HG03342 (cell line): Measurements from ENCODE around the gene IGFBP3.

Source experiments
- ATAC-seq: cut with Tn5 transposase; IDR thresholded peaks from one replicate; pipeline ENCODE4 v1.9.1; 2021; ENCODE audit warnings: mild to moderate bottlenecking, moderate library complexity; ENCODE audit not compliant: unreplicated experiment

IGFBP3 gene

GRCh38 chr7:45923290-45923689 is 2.2 kb upstream of the IGFBP3 start:
- no peak for ATAC-seq

GRCh38 chr7:45922810-45923209 is 1.7 kb upstream of the IGFBP3 start:
- ATAC-seq, result no peak

- no peak for ATAC-seq
Observed at GRCh38 chr7:45921699-45922519, 837 bp upstream of the IGFBP3 start.

- no peak for ATAC-seq
Observed at GRCh38 chr7:45921381-45921698, 268 bp upstream of the IGFBP3 start.

GRCh38 chr7:45919993-45920459 is 1.0 kb downstream of the IGFBP3 start:
- ATAC-seq, result no peak

GRCh38 chr7:45919231-45919784 is 1.8 kb downstream of the IGFBP3 start:
- no peak for ATAC-seq

DNA sequence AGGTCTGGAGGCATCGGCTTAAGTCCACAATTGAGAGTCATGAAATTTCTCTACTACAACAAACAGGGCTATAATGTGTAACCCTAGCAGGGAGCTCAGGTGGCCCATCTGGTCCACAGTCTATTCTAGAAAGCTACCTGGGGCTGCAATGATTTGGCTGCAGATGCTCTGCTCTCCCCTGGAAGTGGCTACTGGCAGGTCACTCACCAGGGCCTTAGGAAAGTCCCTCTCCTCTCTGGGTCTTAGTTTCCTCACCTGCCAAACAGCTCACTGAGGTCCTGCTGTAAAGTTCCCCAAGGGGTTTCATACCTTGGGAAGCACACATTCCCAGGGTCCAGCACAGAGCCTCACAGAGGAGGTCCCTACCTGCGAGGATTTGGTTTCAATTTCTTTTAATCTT is 2.5 kb downstream of the IGFBP3 start:
- ATAC-seq, result no peak

GRCh38 chr7:45917658-45918057 is 3.4 kb downstream of the IGFBP3 start:
- no peak for ATAC-seq

GRCh38 chr7:45917064-45917463 is 4.0 kb downstream of the IGFBP3 start:
- ATAC-seq, result no peak

DNA sequence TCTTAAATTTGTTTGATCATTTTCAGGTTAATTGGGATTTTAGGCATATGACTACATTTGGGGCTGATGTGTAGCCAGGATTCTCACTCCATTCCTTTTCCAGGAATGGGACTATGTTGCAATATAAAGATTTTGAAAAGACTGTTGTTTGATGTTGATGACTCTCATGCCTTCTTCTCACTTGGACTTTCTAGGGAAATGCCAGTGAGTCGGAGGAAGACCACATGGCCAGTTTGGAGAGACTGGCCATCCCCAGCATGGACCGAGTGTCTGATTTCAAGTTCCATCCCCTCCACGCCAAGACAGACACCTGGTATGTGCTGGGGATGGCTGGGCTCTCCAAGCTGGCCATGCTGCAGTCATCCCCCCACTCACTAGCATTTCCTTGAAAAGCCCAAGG is 5.5 kb downstream of the IGFBP3 start:
- no peak for ATAC-seq

DNA sequence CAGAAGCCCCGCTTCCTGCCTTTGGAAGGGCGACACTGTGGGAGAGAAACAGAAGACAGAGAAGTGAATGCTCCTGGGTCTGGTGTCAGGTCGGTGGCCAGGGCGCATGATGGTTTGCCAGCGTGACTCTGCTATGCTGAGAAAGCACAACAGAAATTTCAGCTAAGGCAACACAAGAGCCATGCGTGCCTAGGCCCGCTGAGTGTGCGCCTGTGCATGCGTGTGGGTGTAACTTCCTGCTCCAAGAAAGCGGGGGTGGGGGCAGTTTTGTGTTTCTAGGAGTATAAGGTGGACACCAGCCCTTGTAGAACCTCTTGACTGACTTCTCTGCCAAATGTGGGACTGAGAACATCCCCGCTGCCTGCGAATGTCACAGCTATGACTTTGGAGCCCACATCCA is 6.2 kb downstream of the IGFBP3 start:
- no peak for ATAC-seq

DNA sequence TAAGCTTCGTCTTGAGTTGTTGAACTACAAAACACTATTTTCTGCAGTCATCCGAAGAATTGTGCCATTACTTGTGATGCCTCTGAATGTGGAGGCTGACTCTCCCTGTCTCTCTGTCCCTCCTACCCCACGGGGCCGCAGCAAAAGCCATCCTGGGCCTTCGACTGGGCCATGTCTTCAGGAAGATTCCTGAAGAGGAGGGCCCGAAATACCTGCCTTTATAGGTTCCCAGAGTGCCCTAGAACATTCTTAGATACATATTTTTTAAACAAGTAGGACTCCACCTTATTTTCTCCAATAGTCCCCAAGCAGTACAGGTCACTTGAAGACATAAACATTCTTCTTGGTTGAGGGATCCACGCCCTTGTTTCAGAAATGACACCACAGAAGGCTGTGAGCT is 8.1 kb downstream of the IGFBP3 start:
- no peak for ATAC-seq

DNA sequence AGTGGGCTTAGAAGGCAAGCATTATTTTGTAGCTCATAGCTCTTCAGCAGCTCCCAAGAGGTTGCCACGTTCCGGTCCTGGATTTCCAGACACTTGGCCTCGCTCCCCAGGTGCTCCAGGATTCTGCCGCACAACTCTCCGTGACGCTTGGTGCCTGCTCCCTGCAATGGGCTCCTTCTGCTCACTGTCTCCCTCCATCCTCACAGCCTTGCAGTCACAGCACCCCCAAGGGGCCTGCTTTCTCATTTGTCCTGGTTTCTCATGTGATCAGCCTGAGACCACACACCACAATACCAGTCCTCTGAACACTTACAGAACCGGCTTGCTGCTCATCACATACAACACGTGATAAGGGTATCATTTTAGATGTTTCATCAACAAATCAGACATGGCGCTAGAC is 9.8 kb downstream of the IGFBP3 start:
- no peak for ATAC-seq

DNA sequence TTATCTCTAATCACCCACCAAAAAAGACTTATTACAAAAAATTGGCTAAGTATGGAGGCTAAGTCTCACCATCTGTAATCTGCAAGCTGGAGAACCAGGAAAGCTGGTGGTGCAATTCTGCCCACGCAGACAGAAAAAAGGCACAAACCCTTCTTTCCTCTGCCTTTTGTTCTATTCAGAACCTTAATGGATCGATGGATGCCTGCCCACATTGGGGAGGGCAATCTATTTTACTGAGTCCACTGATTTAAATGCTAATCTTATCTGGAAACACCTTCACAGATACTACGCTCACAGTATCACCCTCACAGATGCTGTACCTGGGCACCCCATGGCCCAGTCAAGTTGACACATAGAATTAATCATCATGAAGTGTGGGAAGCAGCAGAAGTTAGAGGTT is 10.2 kb downstream of the IGFBP3 start:
- no peak for ATAC-seq

GRCh38 chr7:45909561-45909960 is 11.5 kb downstream of the IGFBP3 start:
- no peak for ATAC-seq

DNA sequence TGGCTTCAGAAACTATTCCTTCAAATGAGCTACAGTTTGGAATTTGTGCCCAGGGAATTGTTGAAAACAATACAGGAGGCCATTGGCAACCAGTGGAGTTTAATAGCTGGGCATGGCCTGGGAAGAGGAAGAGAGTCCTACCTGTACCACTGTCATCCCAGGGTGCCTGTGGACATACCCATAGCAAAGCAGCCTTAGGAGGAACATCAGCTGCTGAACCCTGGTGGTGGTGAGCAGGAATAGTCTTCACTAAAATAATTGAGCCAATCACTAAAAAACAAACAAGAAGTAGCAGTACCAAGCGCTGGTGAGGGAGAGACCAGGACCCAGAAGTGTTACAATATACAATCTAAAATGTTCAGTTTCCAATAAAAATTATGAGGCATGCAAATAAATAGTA is 18.3 kb downstream of the IGFBP3 start:
- no peak for ATAC-seq

DNA sequence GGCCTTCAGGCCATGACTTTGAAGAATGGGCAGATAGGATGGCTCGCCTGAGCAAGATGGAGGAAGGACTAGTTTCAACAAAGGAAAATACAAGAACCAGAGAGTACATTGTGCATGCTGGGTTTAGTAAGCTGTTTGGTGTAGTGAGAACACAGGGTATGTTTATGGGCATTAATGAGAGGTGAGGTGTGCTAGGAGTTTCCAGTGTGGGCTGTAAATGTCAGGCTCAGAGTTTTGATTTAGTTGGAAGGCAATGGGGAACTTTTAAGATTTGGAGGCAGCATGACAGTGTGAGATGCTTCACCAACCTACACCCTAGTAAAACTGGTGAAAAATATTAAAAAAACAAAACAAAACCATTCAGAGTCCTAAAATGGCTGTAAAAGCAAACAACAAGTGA is 19.5 kb downstream of the IGFBP3 start:
- ATAC-seq, result no peak

DNA sequence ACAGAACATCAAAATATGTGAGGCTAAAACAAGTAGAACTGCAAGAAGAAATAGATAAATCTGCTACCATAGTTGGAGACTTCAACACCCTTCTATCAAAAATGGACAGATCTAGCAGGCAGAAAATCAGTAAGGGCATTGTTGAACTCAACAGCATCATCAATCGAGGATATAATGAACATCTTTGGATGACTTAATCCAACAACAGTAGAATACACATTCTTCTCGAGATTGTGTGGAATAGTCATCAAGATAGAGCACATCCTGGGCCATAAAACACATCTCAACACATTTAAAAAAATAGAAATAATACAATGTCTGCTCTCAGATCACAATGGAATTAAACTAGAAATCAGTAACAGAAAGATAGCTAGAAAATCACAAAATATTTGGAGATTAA is 22.9 kb downstream of the IGFBP3 start:
- no peak for ATAC-seq

GRCh38 chr7:45897042-45897690 is 23.9 kb downstream of the IGFBP3 start:
- no peak for ATAC-seq

GRCh38 chr7:45894665-45895062 is 26.4 kb downstream of the IGFBP3 start:
- ATAC-seq, result no peak

- ATAC-seq, result no peak
Observed at GRCh38 chr7:45893996-45894664, 26.9 kb downstream of the IGFBP3 start.
